ENCODE results near the gene PRMT1. TPM values are rescaled to one million over a fixed set of nuclear protein-coding genes. Genes with fewer than 3 reads are reported as not detected.
A peak's percentile ranks its signal among the peaks of the same experiment; 100 is the strongest.

The PRMT1 gene
- total RNA-seq, 1 donor from 2014 or later = 235 TPM

DNA sequence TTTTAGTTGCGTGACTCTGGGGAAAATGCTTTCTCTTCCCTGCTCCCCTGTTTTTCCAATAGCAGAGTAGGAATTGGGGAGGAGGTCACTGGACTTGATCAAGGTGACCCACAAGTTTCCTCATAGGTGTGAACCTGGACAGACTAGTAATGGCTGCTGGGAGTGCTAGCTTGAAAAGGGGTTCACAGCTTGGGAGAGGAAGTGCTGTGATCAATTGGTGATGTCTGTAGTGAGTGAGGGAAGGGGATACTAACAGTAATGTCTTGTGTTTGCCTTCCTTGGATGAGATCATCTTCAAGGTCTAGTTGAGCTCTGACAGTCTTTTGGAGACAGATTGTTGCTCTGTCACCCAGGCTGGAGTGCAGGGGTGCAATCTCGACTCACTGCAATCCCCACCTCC, 9.6 kb upstream of the PRMT1 start:
- H3K36me3 ChIP-seq (ENCODE audit: insufficient read depth, low read length) = peaks cover 6% of the 10 kb centered on the region
- H3K9me3 ChIP-seq (ENCODE audit: insufficient read depth, low read depth, low read length) = no peaks in the 10 kb centered on the region
- H2AFZ ChIP-seq (ENCODE audit: low read depth, low read length) = no peak overlapping the region
- Mint-ChIP-seq H3K4me1 (ENCODE audit: low read depth, unreplicated experiment) (peaks cover 9% of the 10 kb centered on the region), H3K27me3 (ENCODE audit: low read depth, unreplicated experiment) (no peaks in the 10 kb centered on the region), H3K27ac (ENCODE audit: unreplicated experiment) (peak overlapping the region; percentile 55), H3K4me3 (ENCODE audit: unreplicated experiment) (peak overlapping the region; percentile 100), H3K9me3 (ENCODE audit: unreplicated experiment) (no peaks in the 10 kb centered on the region), H3K36me3 (ENCODE audit: low read depth, unreplicated experiment) (peaks cover 12% of the 10 kb centered on the region)
- H4K20me1 ChIP-seq (ENCODE audit: insufficient read depth, low read length) = peaks cover 17% of the 10 kb centered on the region
- H3K4me2 ChIP-seq (ENCODE audit: low read length) = peak overlapping the region; percentile 94
- DNase-seq (ENCODE audit: low read depth) (no peak), FAIRE-seq (no peak)
- H3K4me1 ChIP-seq (ENCODE audit: insufficient read depth, low read length) = peaks cover 26% of the 10 kb centered on the region
- no peaks in the 10 kb centered on the region for H3K27me3 ChIP-seq (ENCODE audit: insufficient read depth, low read length)
- no peak overlapping the region for H3K4me3 ChIP-seq (ENCODE audit: insufficient read depth, low read depth, low read length)
- TF ChIP-seq, protein P1, sequence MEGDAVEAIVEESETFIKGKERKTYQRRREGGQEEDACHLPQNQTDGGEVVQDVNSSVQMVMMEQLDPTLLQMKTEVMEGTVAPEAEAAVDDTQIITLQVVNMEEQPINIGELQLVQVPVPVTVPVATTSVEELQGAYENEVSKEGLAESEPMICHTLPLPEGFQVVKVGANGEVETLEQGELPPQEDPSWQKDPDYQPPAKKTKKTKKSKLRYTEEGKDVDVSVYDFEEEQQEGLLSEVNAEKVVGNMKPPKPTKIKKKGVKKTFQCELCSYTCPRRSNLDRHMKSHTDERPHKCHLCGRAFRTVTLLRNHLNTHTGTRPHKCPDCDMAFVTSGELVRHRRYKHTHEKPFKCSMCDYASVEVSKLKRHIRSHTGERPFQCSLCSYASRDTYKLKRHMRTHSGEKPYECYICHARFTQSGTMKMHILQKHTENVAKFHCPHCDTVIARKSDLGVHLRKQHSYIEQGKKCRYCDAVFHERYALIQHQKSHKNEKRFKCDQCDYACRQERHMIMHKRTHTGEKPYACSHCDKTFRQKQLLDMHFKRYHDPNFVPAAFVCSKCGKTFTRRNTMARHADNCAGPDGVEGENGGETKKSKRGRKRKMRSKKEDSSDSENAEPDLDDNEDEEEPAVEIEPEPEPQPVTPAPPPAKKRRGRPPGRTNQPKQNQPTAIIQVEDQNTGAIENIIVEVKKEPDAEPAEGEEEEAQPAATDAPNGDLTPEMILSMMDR (IDR thresholded peaks at IDR 0.05; ENCODE audit: insufficient read depth, low read depth, low read length) = no peak
- no peak for TF ChIP-seq EZH2 (IDR thresholded peaks at IDR 0.05; ENCODE audit: insufficient read depth, low read length)
- peaks cover 41% of the 10 kb centered on the region for H3K79me2 ChIP-seq (ENCODE audit: insufficient read depth, low read length)
- no peak overlapping the region for H3K9ac ChIP-seq (ENCODE audit: low read length)
- no peak overlapping the region for H3K27ac ChIP-seq (ENCODE audit: low read depth, low read length)

DNA sequence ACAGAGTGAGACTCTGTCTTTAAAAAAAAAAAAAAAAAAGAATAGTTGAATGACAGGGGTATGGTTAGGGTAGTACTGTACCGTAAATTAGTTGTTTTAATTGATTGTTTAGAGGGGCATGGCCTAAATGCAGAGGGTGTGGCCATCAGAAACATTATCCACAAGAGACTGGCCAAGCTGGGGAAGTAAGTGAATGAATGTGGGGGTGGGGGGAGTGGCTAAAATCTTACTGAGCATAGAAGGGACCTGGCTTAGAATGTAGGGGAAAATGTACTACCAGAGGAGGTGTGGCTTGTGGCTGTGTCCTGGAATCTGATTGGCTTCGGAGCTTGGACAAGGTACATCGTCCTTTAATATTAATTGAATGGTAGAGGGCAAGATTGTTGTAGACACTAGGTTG, 7.6 kb upstream of the PRMT1 start:
- Histone ChIP-seq H2AFZ (ENCODE audit: low read depth, low read length) (no peak overlapping the region), H3K79me2 (ENCODE audit: insufficient read depth, low read length) (peaks cover 26% of the 10 kb centered on the region), H4K20me1 (ENCODE audit: insufficient read depth, low read length) (no peaks in the 10 kb centered on the region), H3K9me3 (ENCODE audit: insufficient read depth, low read depth, low read length) (no peaks in the 10 kb centered on the region), H3K27ac (ENCODE audit: low read depth, low read length) (no peak overlapping the region), H3K9ac (ENCODE audit: low read length) (no peak overlapping the region), H3K27me3 (ENCODE audit: insufficient read depth, low read length) (no peaks in the 10 kb centered on the region), H3K4me1 (ENCODE audit: insufficient read depth, low read length) (peaks cover 19% of the 10 kb centered on the region), H3K4me2 (ENCODE audit: low read length) (no peak overlapping the region), H3K4me3 (ENCODE audit: insufficient read depth, low read depth, low read length) (no peak overlapping the region), H3K36me3 (ENCODE audit: insufficient read depth, low read length) (no peaks in the 10 kb centered on the region)
- peaks cover 8% of the 10 kb centered on the region for H3K36me3 Mint-ChIP-seq (ENCODE audit: low read depth, unreplicated experiment)
- H3K9me3 Mint-ChIP-seq (ENCODE audit: unreplicated experiment) = no peaks in the 10 kb centered on the region
- DNase-seq (ENCODE audit: low read depth) (no peak), FAIRE-seq (no peak)
- H3K4me1 Mint-ChIP-seq (ENCODE audit: low read depth, unreplicated experiment) = peaks cover 6% of the 10 kb centered on the region
- no peaks in the 10 kb centered on the region for H3K27me3 Mint-ChIP-seq (ENCODE audit: low read depth, unreplicated experiment)
- peak overlapping the region; percentile 41 for H3K27ac Mint-ChIP-seq (ENCODE audit: unreplicated experiment)
- no peak overlapping the region for H3K4me3 Mint-ChIP-seq (ENCODE audit: unreplicated experiment)
- no peak for TF ChIP-seq EZH2 (IDR thresholded peaks at IDR 0.05; ENCODE audit: insufficient read depth, low read length)
- TF ChIP-seq, protein P1 (IDR thresholded peaks at IDR 0.05; ENCODE audit: insufficient read depth, low read depth, low read length) = no peak

DNA sequence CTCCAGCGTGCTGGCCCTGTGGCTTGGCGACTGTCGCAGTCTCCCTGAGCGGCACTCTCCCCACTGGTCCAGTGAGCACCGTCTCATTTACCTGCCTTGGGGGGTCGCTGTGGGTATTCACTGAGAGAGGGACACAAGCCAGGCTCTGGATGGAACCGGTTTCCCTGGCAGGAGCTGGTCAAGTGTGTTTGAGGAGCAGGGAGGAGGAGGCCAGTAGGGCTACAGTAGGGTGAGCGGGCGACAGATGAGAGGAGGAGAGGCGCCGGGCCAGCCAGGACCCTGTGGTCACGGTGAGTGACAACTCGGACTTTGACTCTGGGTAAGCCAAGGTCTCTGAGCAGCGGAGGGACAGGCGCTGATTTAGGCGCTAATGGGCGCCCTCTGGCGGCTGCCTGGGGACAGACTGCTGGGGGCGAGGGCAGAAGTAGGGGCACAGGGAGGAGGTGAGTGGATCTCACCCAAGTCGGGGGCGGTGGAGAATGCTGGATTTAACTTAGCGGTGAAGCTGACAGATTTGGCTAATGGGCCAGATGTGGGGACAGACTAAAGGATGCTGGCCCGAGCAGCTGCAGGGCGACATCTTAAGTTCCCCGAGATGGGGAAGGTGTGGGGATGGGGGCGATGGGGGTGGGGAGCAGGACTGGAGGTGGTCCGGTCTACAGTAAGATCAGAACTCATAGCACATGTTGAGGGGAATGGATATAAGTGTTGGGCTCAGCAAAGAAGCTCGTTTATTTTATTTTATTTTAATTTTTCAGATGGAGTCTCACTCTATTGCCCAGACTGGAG, 4.7 kb upstream of the PRMT1 start:
- Histone ChIP-seq H3K4me1 (ENCODE audit: insufficient read depth, low read length) (peaks cover 5% of the 10 kb centered on the region), H2AFZ (ENCODE audit: low read depth, low read length) (peak overlapping the region; percentile 88), H3K36me3 (ENCODE audit: insufficient read depth, low read length) (no peaks in the 10 kb centered on the region), H3K79me2 (ENCODE audit: insufficient read depth, low read length) (peaks cover 9% of the 10 kb centered on the region), H3K27ac (ENCODE audit: low read depth, low read length) (no peak overlapping the region), H3K9ac (ENCODE audit: low read length) (peak overlapping the region; percentile 71), H3K4me3 (ENCODE audit: insufficient read depth, low read depth, low read length) (peak overlapping the region; percentile 37), H3K9me3 (ENCODE audit: insufficient read depth, low read depth, low read length) (no peaks in the 10 kb centered on the region), H4K20me1 (ENCODE audit: insufficient read depth, low read length) (no peaks in the 10 kb centered on the region), H3K4me2 (ENCODE audit: low read length) (peak overlapping the region; percentile 81), H3K27me3 (ENCODE audit: insufficient read depth, low read length) (no peaks in the 10 kb centered on the region)
- TF ChIP-seq, protein P1 (IDR thresholded peaks at IDR 0.05; ENCODE audit: insufficient read depth, low read depth, low read length) = peak; percentile 93
- TF ChIP-seq EZH2 (IDR thresholded peaks at IDR 0.05; ENCODE audit: insufficient read depth, low read length) = no peak
- Mint-ChIP-seq H3K27ac (ENCODE audit: unreplicated experiment) (peak overlapping the region; percentile 18), H3K4me1 (ENCODE audit: low read depth, unreplicated experiment) (peaks cover 2% of the 10 kb centered on the region), H3K27me3 (ENCODE audit: low read depth, unreplicated experiment) (no peaks in the 10 kb centered on the region), H3K4me3 (ENCODE audit: unreplicated experiment) (peak overlapping the region; percentile 75), H3K36me3 (ENCODE audit: low read depth, unreplicated experiment) (peaks cover 7% of the 10 kb centered on the region), H3K9me3 (ENCODE audit: unreplicated experiment) (no peaks in the 10 kb centered on the region)
- DNase-seq (ENCODE audit: low read depth) = peak; percentile 31
- no peak for FAIRE-seq

Data from astrocyte (in vitro differentiated cells and primary cell).